Measurements from ENCODE around the gene ZBTB49. TPM values are rescaled to one million over a fixed set of nuclear protein-coding genes. Genes with fewer than 3 reads are reported as not detected.

ZBTB49 gene, protein sequence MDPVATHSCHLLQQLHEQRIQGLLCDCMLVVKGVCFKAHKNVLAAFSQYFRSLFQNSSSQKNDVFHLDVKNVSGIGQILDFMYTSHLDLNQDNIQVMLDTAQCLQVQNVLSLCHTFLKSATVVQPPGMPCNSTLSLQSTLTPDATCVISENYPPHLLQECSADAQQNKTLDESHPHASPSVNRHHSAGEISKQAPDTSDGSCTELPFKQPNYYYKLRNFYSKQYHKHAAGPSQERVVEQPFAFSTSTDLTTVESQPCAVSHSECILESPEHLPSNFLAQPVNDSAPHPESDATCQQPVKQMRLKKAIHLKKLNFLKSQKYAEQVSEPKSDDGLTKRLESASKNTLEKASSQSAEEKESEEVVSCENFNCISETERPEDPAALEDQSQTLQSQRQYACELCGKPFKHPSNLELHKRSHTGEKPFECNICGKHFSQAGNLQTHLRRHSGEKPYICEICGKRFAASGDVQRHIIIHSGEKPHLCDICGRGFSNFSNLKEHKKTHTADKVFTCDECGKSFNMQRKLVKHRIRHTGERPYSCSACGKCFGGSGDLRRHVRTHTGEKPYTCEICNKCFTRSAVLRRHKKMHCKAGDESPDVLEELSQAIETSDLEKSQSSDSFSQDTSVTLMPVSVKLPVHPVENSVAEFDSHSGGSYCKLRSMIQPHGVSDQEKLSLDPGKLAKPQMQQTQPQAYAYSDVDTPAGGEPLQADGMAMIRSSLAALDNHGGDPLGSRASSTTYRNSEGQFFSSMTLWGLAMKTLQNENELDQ
- 5.9 and 8.7 TPM in 2 replicates for total RNA-seq

DNA sequence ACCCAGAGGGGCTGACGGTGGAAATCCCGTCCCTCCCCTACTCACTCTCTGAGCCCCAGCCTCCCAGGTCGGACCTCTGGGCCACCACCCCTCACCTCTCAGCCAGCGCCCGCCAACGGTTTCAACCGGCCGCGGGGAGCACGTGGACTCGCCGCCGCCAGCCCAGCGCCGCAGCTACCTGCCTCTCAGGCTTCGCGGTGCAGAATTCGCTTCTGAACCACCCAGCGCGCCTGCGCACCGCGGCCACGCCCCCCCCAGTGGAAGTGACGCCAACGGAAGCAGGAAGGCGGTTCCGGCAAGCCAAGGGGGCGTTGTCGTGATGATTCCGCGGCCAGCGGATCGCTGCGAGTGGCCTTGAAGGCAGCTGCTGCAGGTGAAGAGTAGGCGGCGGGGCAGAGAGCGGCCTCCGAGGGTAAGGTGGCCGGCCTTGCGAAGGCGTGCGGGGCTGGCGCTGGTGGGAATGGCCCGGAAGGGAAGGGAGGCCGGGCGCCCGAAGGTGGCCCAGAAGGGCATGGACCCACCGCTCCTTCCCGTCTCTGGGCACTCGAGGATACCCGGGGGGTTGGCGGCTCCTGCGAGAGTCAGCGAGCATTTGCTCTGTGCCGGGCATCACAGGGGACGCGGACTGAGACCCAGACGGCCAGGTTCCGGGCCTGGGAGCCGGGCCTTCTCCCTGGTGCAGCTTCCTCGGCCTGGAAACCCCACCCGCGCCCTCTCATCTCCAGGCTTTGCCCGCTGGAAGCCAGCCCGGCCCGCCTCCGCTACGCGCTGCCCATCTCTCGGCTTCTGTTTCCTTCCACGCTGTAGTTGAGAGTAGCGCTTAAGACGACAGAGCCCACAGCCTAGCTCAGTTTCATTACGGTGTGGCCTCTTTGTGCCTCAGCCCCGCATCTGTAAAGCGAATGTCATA, at the start of gene ZBTB49, which contains the start of gene LYAR:
Gene ZBTB49, plus strand, starts transcription at position 311 of the 910 bp plus-strand sequence. CDS start 9,695 bp downstream, outside the sequence.
Gene LYAR, minus strand, starts transcription at position 214 of the 910 bp plus-strand sequence. CDS start 6,412 bp downstream, outside the sequence.

DNA sequence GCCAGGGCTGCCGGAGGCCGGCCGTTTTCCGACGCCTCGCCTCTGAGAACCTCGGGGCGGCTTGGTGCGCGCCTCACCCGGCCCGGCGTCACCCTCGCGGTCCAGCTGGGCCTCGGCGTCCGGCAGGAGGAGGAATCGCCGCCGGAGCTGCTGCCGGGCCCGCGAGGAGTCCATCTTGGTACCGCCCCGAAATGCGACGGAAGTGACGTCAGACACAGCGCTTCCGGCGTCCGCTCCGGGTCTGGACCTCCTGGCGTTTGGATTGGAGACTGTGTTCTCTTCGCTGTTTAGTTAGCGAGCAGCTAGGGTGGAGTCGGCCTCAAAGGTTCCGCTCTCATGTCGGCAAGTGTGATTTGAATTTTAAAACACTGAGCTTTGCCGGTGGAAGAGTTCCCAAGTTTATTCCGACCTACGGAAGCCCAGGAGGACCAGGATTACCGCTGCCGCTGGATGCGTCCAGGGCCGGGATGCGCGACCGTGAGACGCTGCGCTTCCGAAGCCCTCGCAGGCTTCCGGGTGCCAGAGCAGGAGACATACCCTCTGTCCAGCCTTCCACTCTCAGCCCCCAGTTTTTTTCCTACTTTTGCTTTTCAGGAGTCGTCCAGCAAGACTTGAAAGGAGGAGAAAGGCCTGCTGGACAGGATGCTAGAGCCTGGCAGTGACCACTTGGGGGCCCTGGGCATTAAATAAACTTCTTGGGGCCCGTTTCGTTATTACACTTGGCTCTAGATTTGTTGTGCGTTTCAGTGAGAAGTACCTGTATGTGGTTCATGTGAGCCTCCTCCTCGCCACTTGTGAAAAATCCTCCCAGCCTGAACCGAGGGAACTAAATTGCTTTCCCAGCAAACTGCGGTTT, 41.8 kb upstream of the ZBTB49 start, which contains the start of gene TMEM128:
Gene TMEM128, minus strand, starts transcription at position 195 of the 856 bp plus-strand sequence. Its CDS starts 21 bp downstream, at position 174.

Other genes starting within 250 kb of the ZBTB49 start
- not detected in 2 replicates for gene OTOP1, start 63.3 kb upstream of the ZBTB49 start, total RNA-seq
- gene TMEM128, start 42.0 kb upstream of the ZBTB49 start, total RNA-seq: 17.7 and 19.9 TPM in 2 replicates
- gene LYAR, start 97 bp upstream of the ZBTB49 start, total RNA-seq: 7.4 and 14.5 TPM in 2 replicates
- gene NSG1, start 96.9 kb downstream of the ZBTB49 start, total RNA-seq: 0.29 and 1.3 TPM in 2 replicates

All from placental pericyte (primary cell).